SK-N-SH (cell line): ENCODE results near the gene KCNIP4.

Experiments
- CHD2 ChIP-seq: fragments of 150-350 bp; IDR thresholded peaks from 2 replicates; pipeline ENCODE4 v1.6.1; 2018; ENCODE audit warnings: low read length; ENCODE audit not compliant: partially characterized antibody
- FOXM1 ChIP-seq: IDR thresholded peaks from 2 replicates; pipeline ENCODE4 v1.4.0; 2012; ENCODE audit warnings: low read depth, mild to moderate bottlenecking
- JUND ChIP-seq: IDR thresholded peaks from 2 replicates; pipeline ENCODE4 v1.4.0; 2012
- NRF1 ChIP-seq: IDR thresholded peaks from 2 replicates; pipeline ENCODE4 v1.6.1; 2012; ENCODE audit warnings: low read depth, mild to moderate bottlenecking, low read length
- RXRA ChIP-seq: IDR thresholded peaks from 2 replicates; pipeline ENCODE4 v1.4.0; 2012; ENCODE audit warnings: low read depth, mild to moderate bottlenecking, borderline replicate concordance
- SIN3A ChIP-seq: IDR thresholded peaks from 2 replicates; pipeline ENCODE4 v1.6.1; 2012; ENCODE audit warnings: low read depth, mild to moderate bottlenecking, low read length, moderate library complexity, borderline replicate concordance
- SMC3 ChIP-seq: IDR thresholded peaks from 2 replicates; pipeline ENCODE4 v1.6.1; 2012; ENCODE audit warnings: low read depth, low read length, improper control_type of control experiment
- TAF1 ChIP-seq: IDR thresholded peaks from 2 replicates; pipeline ENCODE4 v1.6.1; 2012; ENCODE audit warnings: low read depth, mild to moderate bottlenecking, low read length, moderate library complexity, borderline replicate concordance
- TF ChIP-seq, protein P1 (sequence below): fragments of 200-600 bp; sonication (generic); IDR thresholded peaks from 2 replicates; pipeline ENCODE4 v1.6.1; 2017; ENCODE audit warnings: antibody characterized with exemption, mild to moderate bottlenecking, moderate library complexity
- TF ChIP-seq, protein P2 (sequence below): IDR thresholded peaks from 2 replicates; pipeline ENCODE4 v1.6.1; 2012; ENCODE audit warnings: mild to moderate bottlenecking, low read depth, low read length, moderate library complexity
- TF ChIP-seq, protein P3 (sequence below): fragments of 150-350 bp; IDR thresholded peaks from 2 replicates; pipeline ENCODE4 v1.6.1; 2017; ENCODE audit warnings: antibody characterized with exemption, low read length, low read depth, borderline replicate concordance

DNA sequence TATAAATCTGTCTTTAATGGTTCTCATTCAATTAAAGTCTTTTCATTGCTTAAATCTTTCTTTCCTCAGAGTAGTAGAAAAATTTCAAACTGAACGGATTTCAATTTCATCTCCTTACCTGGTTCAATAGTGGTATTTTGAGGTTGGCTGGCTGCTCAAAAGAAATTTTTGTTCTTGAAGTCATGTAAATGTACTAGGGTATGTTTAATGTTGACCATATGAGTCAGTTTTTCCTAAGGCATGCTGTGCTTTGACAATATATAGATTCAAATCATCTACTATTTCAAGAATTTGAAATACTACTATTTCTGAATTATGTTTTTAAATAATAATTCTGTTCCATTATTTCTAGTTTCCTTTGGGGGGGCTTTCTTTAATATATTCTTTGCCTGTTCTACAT lies 1142.9 kb downstream of the KCNIP4 start:
- no peak for TF ChIP-seq SMC3
- TF ChIP-seq, protein P1, sequence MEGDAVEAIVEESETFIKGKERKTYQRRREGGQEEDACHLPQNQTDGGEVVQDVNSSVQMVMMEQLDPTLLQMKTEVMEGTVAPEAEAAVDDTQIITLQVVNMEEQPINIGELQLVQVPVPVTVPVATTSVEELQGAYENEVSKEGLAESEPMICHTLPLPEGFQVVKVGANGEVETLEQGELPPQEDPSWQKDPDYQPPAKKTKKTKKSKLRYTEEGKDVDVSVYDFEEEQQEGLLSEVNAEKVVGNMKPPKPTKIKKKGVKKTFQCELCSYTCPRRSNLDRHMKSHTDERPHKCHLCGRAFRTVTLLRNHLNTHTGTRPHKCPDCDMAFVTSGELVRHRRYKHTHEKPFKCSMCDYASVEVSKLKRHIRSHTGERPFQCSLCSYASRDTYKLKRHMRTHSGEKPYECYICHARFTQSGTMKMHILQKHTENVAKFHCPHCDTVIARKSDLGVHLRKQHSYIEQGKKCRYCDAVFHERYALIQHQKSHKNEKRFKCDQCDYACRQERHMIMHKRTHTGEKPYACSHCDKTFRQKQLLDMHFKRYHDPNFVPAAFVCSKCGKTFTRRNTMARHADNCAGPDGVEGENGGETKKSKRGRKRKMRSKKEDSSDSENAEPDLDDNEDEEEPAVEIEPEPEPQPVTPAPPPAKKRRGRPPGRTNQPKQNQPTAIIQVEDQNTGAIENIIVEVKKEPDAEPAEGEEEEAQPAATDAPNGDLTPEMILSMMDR, result no peak
- no peak for TF ChIP-seq SIN3A
- TF ChIP-seq TAF1, result no peak
- no peak for TF ChIP-seq RXRA
- TF ChIP-seq, protein P2, sequence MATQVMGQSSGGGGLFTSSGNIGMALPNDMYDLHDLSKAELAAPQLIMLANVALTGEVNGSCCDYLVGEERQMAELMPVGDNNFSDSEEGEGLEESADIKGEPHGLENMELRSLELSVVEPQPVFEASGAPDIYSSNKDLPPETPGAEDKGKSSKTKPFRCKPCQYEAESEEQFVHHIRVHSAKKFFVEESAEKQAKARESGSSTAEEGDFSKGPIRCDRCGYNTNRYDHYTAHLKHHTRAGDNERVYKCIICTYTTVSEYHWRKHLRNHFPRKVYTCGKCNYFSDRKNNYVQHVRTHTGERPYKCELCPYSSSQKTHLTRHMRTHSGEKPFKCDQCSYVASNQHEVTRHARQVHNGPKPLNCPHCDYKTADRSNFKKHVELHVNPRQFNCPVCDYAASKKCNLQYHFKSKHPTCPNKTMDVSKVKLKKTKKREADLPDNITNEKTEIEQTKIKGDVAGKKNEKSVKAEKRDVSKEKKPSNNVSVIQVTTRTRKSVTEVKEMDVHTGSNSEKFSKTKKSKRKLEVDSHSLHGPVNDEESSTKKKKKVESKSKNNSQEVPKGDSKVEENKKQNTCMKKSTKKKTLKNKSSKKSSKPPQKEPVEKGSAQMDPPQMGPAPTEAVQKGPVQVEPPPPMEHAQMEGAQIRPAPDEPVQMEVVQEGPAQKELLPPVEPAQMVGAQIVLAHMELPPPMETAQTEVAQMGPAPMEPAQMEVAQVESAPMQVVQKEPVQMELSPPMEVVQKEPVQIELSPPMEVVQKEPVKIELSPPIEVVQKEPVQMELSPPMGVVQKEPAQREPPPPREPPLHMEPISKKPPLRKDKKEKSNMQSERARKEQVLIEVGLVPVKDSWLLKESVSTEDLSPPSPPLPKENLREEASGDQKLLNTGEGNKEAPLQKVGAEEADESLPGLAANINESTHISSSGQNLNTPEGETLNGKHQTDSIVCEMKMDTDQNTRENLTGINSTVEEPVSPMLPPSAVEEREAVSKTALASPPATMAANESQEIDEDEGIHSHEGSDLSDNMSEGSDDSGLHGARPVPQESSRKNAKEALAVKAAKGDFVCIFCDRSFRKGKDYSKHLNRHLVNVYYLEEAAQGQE, result no peak
- no peak for TF ChIP-seq CHD2
- no peak for TF ChIP-seq FOXM1
- no peak for TF ChIP-seq JUND
- TF ChIP-seq, protein P3, sequence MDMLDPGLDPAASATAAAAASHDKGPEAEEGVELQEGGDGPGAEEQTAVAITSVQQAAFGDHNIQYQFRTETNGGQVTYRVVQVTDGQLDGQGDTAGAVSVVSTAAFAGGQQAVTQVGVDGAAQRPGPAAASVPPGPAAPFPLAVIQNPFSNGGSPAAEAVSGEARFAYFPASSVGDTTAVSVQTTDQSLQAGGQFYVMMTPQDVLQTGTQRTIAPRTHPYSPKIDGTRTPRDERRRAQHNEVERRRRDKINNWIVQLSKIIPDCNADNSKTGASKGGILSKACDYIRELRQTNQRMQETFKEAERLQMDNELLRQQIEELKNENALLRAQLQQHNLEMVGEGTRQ, result no peak
- no peak for TF ChIP-seq NRF1
